CD14-positive monocyte (primary cell): ENCODE results near the gene CHRM5. TPM values are rescaled to one million over a fixed set of nuclear protein-coding genes. Genes with fewer than 3 reads are reported as not detected.

Source experiments
- DNase-seq, 3 donors: peaks; one replicate each; pipeline ENCODE4 v3.0.0-alpha.2; 2011 to 2022
- H2AFZ ChIP-seq: 2 replicates; pipeline ENCODE4 v1.6.0; 2012; ENCODE audit warnings: mild to moderate bottlenecking, low read depth, low read length, inconsistent platforms; ENCODE audit not compliant: insufficient read depth, poor library complexity, severe bottlenecking
- H3K27ac ChIP-seq, 2 donors: 1 replicate in 1 of 2; 2 replicates in 1 of 2; pipeline ENCODE4 v1.5.1; 2012 to 2013; ENCODE audit warnings: low read length in 2 of 2, control low read depth in 1 of 2, inconsistent platforms in 1 of 2, low read depth in 1 of 2, mild to moderate bottlenecking in 1 of 2
- H3K27me3 ChIP-seq, 2 donors: one replicate each; pipeline versions ENCODE4 v1.6.0 to v1.6.1; 2011 to 2013; ENCODE audit warnings: low read length in 2 of 2; ENCODE audit not compliant: control insufficient read depth in 2 of 2, insufficient read depth in 2 of 2
- H3K36me3 ChIP-seq, 2 donors: replicated peaks in 1 of 2; 1 replicate in 1 of 2; 2 replicates in 1 of 2; pipeline versions ENCODE4 v1.5.1 to v1.6.1; 2012 to 2013; ENCODE audit warnings: low read length in 2 of 2, control low read depth in 1 of 2, inconsistent platforms in 1 of 2, mild to moderate bottlenecking in 1 of 2; ENCODE audit not compliant: insufficient read depth in 2 of 2, control insufficient read depth in 1 of 2
- H3K4me1 ChIP-seq, 2 donors: 1 replicate in 1 of 2; 2 replicates in 1 of 2; pipeline versions ENCODE4 v1.5.1 to v1.6.1; 2012 to 2013; ENCODE audit warnings: low read length in 2 of 2, control low read depth in 1 of 2, inconsistent platforms in 1 of 2, mild to moderate bottlenecking in 1 of 2, moderate library complexity in 1 of 2; ENCODE audit not compliant: insufficient read depth in 2 of 2, control insufficient read depth in 1 of 2
- H3K4me2 ChIP-seq: replicated peaks from 2 replicates; pipeline ENCODE3; 2012; ENCODE audit warnings: low read length, moderate library complexity, mild to moderate bottlenecking; ENCODE audit not compliant: poor library complexity, severe bottlenecking; ENCODE audit errors: extremely low read depth
- H3K4me3 ChIP-seq, 3 experiments: fragments of 200-600 bp in 1 of 3; sonication (generic) in 1 of 3; replicated peaks in 1 of 3; 1 replicate in 2 of 3; 2 replicates in 1 of 3; pipeline ENCODE4 v1.5.1; 2011 to 2013; ENCODE audit warnings: low read length in 3 of 3, mild to moderate bottlenecking in 3 of 3, control low read depth in 2 of 3, low read depth in 2 of 3, inconsistent platforms in 1 of 3, moderate library complexity in 1 of 3
- H3K79me2 ChIP-seq: 2 replicates; pipeline ENCODE4 v1.6.0; 2012; ENCODE audit warnings: mild to moderate bottlenecking, control low read depth, inconsistent platforms, low read length, moderate library complexity; ENCODE audit not compliant: insufficient read depth
- H3K9ac ChIP-seq: 2 replicates; pipeline ENCODE4 v1.6.0; 2017; ENCODE audit warnings: low read length, mild to moderate bottlenecking; ENCODE audit not compliant: insufficient read depth, poor library complexity, severe bottlenecking
- H3K9me3 ChIP-seq, 2 donors: replicated peaks in 1 of 2; 1 replicate in 1 of 2; 2 replicates in 1 of 2; pipeline versions ENCODE4 v1.5.1 to v1.6.1; 2012 to 2013; ENCODE audit warnings: low read length in 2 of 2, control low read depth in 1 of 2; ENCODE audit not compliant: control insufficient read depth in 1 of 2, insufficient read depth in 1 of 2
- H4K20me1 ChIP-seq: 2 replicates; pipeline ENCODE4 v1.6.0; 2012; ENCODE audit warnings: mild to moderate bottlenecking, low read length, control low read depth, moderate library complexity; ENCODE audit not compliant: insufficient read depth
- H3K27ac Mint-ChIP-seq, 7 donors: one replicate each; pipeline ENCODE4 v1.8.0; 2020; ENCODE audit warnings: mild to moderate bottlenecking in 7 of 7, mixed read lengths in 7 of 7, moderate library complexity in 6 of 7, inconsistent platforms in 2 of 7
- H3K27me3 Mint-ChIP-seq, 3 donors: one replicate each; pipeline ENCODE4 v1.8.0; 2021 to 2022; ENCODE audit warnings: low read depth in 3 of 3, mild to moderate bottlenecking in 3 of 3, mixed read lengths in 3 of 3, moderate library complexity in 3 of 3, inconsistent platforms in 1 of 3
- H3K36me3 Mint-ChIP-seq, 2 donors: one replicate each; pipeline ENCODE4 v1.8.0; 2020; ENCODE audit warnings: mixed read lengths in 2 of 2, inconsistent platforms in 1 of 2, mild to moderate bottlenecking in 1 of 2
- H3K4me1 Mint-ChIP-seq: one replicate; pipeline ENCODE4 v1.8.0; 2020; ENCODE audit warnings: mild to moderate bottlenecking, mixed read lengths
- H3K4me3 Mint-ChIP-seq, 2 donors: one replicate each; pipeline ENCODE4 v1.8.0; 2020; ENCODE audit warnings: mild to moderate bottlenecking in 2 of 2, mixed read lengths in 2 of 2, moderate library complexity in 1 of 2
- H3K9me3 Mint-ChIP-seq, 7 donors: one replicate each; pipeline ENCODE4 v1.8.0; 2020 to 2022; ENCODE audit warnings: mixed read lengths in 7 of 7, mild to moderate bottlenecking in 6 of 7, moderate library complexity in 6 of 7, inconsistent platforms in 2 of 7
- whole genome bisulfite sequencing: methylation state at CpG from one replicate; pipeline ENCODE4 v1.1.5; 2013; ENCODE audit warnings: missing lambda C conversion rate; ENCODE audit not compliant: insufficient coverage; 5-methylcytosine and 5-hydroxymethylcytosine counted together
- intact Hi-C, 2 donors: fragments of 100-400 bp; cut with micrococcal nuclease; formaldehyde crosslinking; loops; one replicate each; pipeline versions ENCODE4 v1.15.0 to v1.15.1; 2023
- polyA plus RNA-seq, 3 donors: library from polyadenylated mRNA; depleted of rRNA in 1 of 3; unstranded in 2 of 3; stranded (reverse) in 1 of 3; fragments of 300-500 nt in 2 of 3; fragments of >200 nt in 1 of 3; fragmentation: Illumina TruSeq in 2 of 3; gene quantifications; 1 replicate in 2 of 3; 2 replicates in 1 of 3; pipeline ENCODE4 v1.2.3, GENCODE V29; 2012 to 2021
- TF ChIP-seq, protein P1 (sequence below): fragments of 200-600 bp; IDR thresholded peaks from one replicate; pipeline ENCODE4 v1.8.0; 2022; ENCODE audit warnings: antibody characterized with exemption, mild to moderate bottlenecking

CHRM5 gene
- polyA plus RNA-seq, 3 donors = not detected

DNA sequence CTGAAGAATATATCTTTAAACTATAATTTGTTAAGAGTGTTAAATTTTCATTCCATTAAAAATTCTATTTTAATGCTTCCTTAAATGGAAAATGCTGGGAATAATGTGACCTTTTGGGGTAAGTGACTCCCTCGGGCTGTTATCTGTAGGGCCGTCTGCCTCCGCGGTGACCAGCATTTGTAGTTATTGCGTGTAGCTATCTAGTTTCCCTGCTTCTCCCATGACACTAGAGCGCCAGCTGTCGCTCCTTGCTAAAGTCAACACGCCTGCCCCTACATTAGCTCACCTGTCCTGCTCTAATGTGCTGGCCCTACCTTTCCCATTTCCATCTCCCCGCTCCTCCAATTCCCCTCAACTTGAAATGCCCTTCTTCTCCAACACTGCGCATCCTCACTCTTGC lies 12.4 kb upstream of the CHRM5 start:
- TF ChIP-seq, protein P1, sequence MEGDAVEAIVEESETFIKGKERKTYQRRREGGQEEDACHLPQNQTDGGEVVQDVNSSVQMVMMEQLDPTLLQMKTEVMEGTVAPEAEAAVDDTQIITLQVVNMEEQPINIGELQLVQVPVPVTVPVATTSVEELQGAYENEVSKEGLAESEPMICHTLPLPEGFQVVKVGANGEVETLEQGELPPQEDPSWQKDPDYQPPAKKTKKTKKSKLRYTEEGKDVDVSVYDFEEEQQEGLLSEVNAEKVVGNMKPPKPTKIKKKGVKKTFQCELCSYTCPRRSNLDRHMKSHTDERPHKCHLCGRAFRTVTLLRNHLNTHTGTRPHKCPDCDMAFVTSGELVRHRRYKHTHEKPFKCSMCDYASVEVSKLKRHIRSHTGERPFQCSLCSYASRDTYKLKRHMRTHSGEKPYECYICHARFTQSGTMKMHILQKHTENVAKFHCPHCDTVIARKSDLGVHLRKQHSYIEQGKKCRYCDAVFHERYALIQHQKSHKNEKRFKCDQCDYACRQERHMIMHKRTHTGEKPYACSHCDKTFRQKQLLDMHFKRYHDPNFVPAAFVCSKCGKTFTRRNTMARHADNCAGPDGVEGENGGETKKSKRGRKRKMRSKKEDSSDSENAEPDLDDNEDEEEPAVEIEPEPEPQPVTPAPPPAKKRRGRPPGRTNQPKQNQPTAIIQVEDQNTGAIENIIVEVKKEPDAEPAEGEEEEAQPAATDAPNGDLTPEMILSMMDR = no peak
- intact Hi-C loops = no loop called here
- Histone ChIP-seq H3K4me3 (no peak overlapping the region), H2AFZ (no peak overlapping the region), H3K4me1 (no peaks in the 10 kb centered on the region), H3K9ac (no peak overlapping the region), H3K79me2 (no peaks in the 10 kb centered on the region), H3K36me3 (no peaks in the 10 kb centered on the region), H3K4me2 (no peak overlapping the region), H3K27ac (no peak overlapping the region), H4K20me1 (no peaks in the 10 kb centered on the region), H3K9me3 (no peaks in the 10 kb centered on the region), H3K27me3 (no peaks in the 10 kb centered on the region)
- Mint-ChIP-seq H3K27me3 (peaks cover 0 to 3% (median 0%) of the 10 kb centered on the region in 3 donors), H3K9me3 (peaks cover 0 to 4% (median 3%) of the 10 kb centered on the region in 7 donors), H3K4me1 (peaks cover 2% of the 10 kb centered on the region), H3K36me3 (no peaks in the 10 kb centered on the region), H3K27ac (peak overlapping the region in 1 of 7 donors; percentile 18), H3K4me3 (no peak overlapping the region)
- DNase-seq = no peak
- WGBS = 98% methylated on average over 7 of the region's 10 CpGs

DNA sequence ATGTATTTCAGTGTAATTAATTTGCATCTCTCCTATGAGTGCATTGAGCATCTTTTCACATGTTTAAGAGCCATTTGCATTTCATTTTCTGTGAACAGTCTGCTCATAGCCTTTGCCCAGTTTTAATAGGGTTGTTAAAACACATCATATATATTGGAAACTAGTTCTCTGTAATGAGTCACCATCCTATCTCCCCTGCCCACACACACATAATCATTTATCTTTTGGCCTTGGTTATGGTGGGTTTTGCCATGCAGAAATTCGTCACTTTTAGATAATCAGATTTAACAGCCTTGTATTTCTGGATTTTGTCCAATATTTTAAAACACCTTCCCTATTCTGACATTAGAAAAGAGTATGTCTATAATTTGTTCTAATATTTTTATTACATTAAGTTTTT lies 11.9 kb upstream of the CHRM5 start:
- no peaks in the 10 kb centered on the region for H3K36me3 Mint-ChIP-seq
- Histone ChIP-seq H3K79me2 (no peaks in the 10 kb centered on the region), H3K9me3 (no peaks in the 10 kb centered on the region), H3K27me3 (no peaks in the 10 kb centered on the region), H3K36me3 (no peaks in the 10 kb centered on the region), H3K4me3 (no peak overlapping the region), H2AFZ (no peak overlapping the region), H3K9ac (no peak overlapping the region), H3K4me1 (no peaks in the 10 kb centered on the region), H3K27ac (no peak overlapping the region), H3K4me2 (no peak overlapping the region), H4K20me1 (no peaks in the 10 kb centered on the region)
- intact Hi-C loops = no loop called here
- H3K4me3 Mint-ChIP-seq = no peak overlapping the region
- no peak for DNase-seq
- H3K4me1 Mint-ChIP-seq = peaks cover 2% of the 10 kb centered on the region
- TF ChIP-seq, protein P1 = no peak
- WGBS = no CpG with 5 or more reads among the region's 1 CpG
- H3K9me3 Mint-ChIP-seq = peaks cover 0 to 4% (median 3%) of the 10 kb centered on the region in 7 donors
- H3K27me3 Mint-ChIP-seq = peaks cover 0 to 3% (median 0%) of the 10 kb centered on the region in 3 donors
- peak overlapping the region in 1 of 7 donors; percentile 18 for H3K27ac Mint-ChIP-seq
